HG02623 (cell line): ENCODE results near the gene PRR14.
"Not testable (repeated sequence)": the region's sequence is repeated elsewhere in the genome, so short reads cannot be mapped to it uniquely, and the experiment has no call there.

Experiments used
- ATAC-seq: cut with Tn5 transposase; IDR thresholded peaks from one replicate; pipeline ENCODE4 v1.9.1; 2021; ENCODE audit warnings: moderate library complexity; ENCODE audit not compliant: unreplicated experiment

The PRR14 gene

DNA sequence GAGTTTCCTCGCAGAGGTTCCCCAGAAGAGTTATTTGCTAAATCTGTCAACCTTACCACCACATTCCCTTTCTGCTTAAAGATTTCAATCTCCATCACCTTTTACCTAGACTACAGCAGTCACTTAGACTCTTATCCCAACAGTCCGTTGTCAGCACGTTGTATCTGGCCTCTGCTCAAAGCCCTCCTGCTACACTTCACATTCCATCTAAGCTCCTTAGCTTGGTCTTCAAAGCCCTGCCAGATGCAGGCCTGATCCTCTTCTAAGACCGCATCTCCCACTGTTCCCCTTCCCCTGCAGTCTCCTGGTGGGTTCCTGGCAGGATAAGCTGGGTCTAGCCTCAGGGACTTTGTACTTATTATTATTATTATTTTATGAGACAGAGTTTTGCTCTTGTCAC is 37.9 kb downstream of the PRR14 start:
- ATAC-seq, result no peak

DNA sequence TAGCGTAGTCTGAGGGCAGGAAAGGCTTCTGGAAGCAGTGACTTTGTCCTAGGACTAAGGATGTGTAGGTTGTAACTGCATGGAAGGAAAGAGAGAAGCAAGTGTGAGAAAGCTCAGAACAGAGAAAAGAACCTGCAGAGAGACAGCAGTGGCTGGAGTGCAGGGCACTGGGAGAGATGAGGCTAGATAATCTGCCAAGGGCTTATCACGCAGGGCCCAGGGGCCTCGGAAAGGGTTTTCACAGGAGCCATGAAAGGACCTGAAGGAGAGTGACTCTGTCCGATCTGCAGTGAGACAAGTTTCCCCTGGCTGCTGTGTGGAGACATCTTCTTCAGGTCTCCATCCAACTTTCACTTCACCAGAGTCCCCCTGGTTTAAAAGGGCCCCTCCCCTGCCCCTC is 41.1 kb downstream of the PRR14 start:
- no peak for ATAC-seq

DNA sequence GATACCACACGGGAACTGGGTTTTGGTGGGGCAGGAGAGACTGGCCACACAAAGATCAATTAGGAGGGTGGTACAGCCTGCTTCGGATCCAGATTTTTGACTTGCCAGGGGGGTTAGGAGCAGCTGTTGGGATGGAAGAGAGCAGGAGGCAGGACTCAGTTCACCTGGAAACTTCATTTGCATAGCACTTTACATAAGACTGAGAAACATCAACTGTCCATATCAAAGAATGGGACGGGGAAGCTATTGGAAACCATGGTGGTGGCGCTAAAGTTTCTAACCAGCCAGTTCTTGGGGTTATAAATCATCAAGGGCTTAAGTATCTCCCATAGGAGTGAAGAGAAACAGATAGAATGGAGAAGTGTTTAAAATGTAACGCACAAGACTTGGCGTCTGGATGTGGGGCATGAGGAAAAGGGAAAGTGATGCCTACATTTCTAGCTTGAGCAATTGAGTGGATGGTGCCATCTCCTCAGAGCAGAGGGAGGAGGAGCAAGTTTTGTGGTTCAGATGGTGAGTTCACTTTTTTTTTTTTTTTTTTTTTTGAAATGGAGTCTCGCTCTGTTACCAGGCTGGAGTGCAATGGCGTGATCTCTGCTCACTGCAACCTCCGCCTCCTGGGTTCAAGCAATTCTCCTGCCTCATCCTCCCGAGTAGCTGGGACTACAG is 41.8 kb downstream of the PRR14 start:
- ATAC-seq, result no peak

DNA sequence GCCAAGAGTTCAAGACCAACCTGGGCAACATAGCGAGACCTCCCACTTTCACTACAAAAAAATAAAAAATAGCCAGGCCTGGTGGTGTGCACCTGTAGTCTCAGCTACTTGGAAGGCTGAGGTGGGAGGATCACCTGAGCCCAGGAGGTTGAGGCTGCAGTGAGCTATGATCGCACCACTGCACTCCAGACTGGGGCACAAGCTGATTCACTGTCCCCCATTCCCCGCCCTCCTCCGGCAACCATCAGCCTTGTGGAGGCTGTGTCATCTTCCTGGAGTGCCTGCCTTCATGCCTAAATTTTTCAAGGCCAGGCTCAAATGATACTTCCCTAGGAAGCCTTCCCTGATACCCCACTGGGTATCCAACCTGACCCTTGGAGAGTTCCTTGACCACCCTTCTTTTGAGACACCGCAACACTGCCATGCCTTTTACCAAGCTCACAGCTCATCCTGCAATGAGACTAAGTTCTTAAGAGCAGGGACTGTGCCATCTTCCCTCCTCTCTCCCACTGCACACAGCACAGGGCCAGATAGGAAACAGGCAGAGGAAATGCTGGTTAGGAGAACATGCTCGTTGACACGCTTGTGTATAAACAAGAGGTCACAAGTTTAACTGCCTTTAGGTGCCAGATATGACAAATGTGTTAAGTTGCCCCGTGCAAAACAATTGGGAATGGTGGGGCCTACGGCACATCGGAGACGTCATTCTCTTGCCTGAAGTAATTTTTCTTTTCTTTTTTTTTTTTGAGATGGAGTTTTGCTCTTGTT is 44.4 kb downstream of the PRR14 start:
- no peak for ATAC-seq

DNA sequence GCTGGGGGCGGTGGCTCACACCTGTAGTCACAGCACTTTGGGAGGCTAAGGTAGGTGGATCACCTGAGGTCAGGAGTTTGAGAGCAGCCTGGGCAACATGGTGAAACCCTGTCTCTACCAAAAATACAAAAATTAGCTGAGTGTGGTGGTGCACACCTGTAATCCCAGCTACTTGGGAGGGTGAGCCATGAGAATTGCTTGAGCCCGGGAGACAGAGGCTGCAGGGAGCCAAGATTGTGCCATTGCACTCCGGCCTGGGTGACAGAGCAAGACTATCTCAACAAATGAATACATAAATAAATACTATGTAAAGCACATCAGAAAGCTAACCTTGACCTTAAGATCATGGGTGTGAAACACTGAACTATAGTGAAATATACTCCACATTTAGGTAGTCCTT is 45.9 kb downstream of the PRR14 start:
- not testable (repeated sequence) for ATAC-seq

DNA sequence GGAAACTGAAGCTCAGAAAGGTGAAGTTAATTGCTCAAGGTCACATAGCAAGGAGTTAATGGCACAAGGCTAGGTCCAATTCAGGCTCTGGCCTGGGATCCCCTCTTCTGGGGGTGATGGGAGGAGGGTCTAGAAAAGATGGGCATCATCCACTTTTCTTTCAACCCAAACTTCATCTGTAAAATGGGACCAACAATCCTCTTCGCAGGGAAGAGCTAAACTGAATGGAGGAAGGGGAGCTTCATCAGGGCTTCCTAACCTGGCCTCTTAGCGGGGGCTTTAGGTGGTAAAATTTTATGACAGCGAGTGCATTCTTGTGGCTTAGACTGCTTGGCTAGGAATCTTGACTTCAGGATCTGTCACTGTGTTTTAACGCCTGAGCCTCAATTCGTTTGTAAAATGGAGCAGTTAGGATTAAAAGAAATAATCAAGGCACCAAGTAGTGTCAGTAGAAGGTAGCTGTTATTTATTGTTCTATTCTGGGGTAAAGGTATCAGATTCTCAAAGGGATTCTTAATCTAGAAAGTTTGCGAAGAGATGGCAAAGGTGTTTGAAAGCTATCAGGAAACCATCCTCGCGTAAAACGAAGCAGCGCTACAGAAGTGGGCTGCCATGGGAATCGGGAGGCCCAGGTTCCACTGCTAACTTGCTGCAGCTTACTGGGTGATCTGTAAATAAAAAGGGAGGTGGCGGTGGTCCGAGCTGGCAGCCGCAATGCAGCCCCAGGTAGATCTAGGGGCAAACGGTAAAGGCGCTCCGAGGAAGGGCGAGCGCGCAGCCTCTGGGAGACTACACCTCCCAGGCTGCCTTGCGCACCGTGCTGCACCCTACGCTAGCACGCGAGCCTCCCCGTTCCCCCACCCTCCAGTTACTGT is 46.7 kb downstream of the PRR14 start:
- peak; percentile 75 for ATAC-seq

DNA sequence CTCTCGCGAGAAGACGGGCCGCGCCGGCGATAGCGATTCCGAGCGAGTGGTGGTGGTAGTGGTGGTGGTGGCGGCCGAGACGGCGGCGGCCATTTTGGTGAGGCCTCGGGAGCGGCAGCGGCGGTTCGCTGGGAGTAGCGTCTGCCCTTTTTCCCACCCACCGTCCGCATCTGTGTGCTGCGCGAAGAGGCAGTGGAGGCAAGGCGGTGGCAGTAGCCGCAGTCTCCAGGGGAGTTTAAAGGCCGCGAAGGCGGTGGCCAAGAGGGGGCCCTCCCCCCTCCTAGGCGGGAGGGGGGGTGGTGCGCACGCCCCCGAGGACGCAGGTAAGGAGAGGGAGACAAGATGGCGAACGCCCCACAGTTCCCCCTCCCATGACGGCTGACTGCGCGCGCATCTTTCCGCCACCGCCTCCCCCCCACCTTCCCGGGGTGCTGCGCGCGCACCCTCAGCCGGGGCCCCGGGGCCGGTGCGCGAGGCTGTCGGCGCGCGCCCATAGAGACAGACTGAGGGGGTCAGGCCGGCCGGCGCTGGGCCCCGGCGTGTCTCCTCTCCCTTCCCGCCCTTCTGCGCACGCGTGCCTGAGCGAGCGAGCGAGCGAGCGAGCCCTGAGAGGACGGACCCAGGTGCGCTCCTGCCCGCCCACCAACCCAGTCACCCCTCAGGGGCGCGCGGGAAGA is 47.5 kb downstream of the PRR14 start:
- peak; percentile 64 for ATAC-seq

DNA sequence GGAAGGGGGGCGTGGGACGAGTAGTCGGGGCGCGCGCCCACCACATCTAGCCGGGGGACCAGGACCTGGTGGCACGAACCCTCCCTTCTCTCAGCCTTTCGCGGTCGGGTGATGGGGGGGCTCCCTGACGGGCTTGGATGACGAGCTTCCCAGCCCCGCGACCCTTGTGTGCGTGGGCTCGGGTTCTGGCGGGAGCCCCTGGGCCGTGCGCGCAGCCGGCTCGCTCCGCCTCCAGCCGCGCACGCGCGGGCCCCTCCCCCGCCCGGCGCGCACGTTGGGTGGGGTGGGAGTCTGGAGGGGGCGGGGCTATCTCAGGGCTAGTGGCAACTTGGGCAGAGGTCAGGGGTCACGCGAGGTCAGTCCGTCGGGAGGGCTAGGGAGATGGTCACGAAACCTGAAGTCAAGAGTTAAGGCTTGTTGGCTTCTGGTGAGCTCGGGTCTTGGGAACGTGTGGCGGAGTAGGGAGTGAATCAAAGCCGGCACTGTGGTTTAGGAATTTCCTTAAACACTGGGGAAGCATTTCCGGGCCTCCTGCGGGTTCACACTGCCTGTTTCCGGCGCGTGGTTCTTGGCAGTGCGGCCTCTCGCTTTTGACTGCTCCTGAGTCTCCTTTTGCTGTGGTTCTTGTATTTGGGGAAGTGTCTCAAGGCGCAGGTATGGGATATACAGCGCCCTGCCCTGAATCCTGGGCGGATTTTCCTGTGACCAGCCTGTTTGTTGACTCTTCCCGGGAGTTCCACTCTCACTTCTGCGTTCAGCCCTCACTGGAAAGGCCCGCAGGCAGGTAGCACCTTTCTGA is 48.3 kb downstream of the PRR14 start, which contains the start of gene SRCAP:
Gene SRCAP (plus strand): TSS at position 356 of the 799 bp plus-strand sequence. CDS start 1,654 bp downstream, outside the sequence.
- peak; percentile 16 for ATAC-seq

DNA sequence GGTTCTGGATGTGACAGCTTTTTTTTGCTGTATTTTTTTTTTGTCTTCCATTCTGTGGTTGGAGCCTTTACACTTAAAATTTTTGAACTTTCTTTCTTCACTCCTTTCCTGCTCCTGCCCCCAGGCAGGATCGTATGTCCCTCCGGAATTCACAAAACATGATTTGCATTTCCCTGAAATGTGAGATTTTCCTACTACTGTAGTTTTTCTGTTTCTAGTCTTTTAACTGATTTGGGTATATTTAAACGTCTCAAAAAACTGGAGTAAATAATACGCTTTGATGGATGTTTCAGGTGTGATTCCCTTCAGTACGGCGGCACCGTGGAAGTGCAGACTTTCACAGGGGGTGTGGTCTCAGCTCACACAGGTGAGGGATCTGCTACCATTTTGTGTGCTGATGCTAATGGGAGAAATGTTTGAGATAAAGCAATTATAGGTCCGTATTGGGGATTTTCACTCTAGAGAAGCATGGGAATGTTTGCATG is 48.9 kb downstream of the PRR14 start:
- ATAC-seq, result no peak

DNA sequence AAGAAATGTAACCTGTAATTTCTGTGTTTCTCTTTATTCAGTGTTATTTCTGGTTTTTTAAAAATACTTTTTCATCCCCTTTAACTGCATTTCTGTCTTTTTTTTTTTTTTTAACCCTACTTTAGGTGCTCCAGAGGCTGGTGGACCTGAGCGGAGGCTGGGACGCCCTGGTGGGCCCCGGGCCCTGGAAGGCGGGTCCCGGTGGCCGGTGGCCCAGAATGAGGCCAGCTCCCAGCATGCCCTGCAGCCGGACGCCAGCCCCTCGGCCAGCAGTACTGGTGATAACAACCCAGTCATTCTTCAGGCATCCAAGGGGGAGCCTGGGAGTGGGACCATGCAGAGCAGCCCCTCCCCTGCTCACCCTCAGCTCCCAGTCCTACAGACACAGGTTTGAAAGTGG is 49.7 kb downstream of the PRR14 start:
- no peak for ATAC-seq

DNA sequence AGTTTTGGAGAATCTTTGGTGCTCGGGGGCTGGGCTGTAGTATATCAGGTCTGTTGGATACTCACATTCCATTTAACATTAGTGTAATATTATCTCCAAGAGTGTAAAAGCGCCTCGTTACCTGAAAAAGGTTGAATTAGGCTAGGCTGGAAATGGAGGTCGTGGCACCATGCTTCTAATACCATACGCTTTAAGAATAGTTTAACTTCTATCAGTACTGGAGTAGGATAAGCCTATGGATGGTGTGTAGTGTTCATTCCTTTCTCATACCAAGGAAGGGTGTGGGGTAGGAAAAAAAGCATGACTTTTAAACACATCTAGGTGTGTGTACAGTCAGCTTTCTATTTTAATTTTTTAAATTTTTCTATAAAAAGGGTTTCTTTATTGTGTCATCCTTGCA is 50.2 kb downstream of the PRR14 start:
- no peak for ATAC-seq

DNA sequence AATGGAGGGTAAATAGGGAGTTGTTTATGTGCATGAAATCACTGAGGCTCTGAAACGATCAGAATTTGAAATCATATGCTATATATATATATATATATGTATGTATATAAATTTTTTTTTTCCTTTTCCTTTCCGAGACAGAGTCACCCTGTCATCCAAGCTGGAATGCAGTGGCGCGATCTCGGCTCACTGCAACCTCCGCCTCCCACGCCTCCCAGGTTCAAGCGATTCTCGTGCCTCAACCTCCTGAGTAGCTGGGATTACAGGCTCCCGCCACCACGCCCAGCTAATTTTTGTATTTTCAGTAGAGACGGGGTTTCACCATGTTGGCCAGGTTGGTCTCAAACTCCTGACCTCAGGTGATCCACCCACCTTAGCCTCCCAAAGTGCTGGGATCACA is 52.3 kb downstream of the PRR14 start:
- ATAC-seq, result not testable (repeated sequence)

DNA sequence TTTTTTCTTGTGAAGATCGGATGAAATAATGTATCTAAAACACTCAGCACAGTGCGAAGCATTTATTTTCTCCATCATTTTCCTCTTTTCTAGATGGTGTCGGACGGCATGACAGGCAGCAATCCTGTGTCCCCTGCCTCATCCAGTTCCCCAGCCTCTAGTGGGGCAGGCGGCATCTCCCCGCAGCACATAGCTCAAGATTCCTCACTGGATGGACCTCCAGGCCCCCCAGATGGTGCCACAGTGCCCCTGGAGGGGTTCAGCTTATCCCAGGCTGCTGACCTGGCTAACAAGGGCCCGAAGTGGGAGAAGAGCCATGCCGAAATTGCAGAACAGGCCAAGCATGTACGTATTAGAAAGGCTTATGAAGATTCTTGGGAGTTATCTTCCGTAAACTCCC is 53.2 kb downstream of the PRR14 start:
- ATAC-seq, result no peak
